Left cardiac atrium (tissue), 4 donors: ENCODE data around the gene NPDC1. TPM values are rescaled to one million over a fixed set of nuclear protein-coding genes. Genes with fewer than 3 reads are reported as not detected.
"Not testable (repeated sequence)": the region's sequence is repeated elsewhere in the genome, so short reads cannot be mapped to it uniquely, and the experiment has no call there.

Experiments used
- ATAC-seq, 2 donors: fragments of 200-7000 bp; cut with Tn5 transposase; one replicate each; pipeline ENCODE4 v1.9.1; 2020; ENCODE audit warnings: mild to moderate bottlenecking in 2 of 2, moderate library complexity in 2 of 2
- DNase-seq: peaks from one replicate; pipeline ENCODE4 v3.0.0-alpha.2; 2020
- intact Hi-C, 2 donors: fragments of 100-400 bp; cut with DNase I; formaldehyde crosslinking; loops; one replicate each; pipeline versions ENCODE4 v1.14.1 to v1.15.1; 2022 to 2023
- total RNA-seq, 2 donors: library from RNA; stranded (reverse); fragmentation: NEBNext Ultra II Directional; extraction: Animal tissue kit (Norgen Biotek cat#: 25700); gene quantifications; one replicate each; pipeline ENCODE4 v1.2.1, GENCODE V29; 2021
- donor health status: DM: no; HTN: yes; CAD: no.
- donor health status: DM: no; HTN: yes; CAD: no; lungs with severe emphysema.
- donor health status: DM: yes; HTN: yes; CAD: no.
- donor health status: Dilated cardiomyopathy.

Gene NPDC1
- total RNA-seq, 2 donors from 2014 or later, result 75.4 to 87.3 TPM

GRCh38 chr9:137063311-137064026, 17.5 kb upstream of the NPDC1 start:
- DNase-seq (no peak), ATAC-seq (no peak)
- intact Hi-C loops, result loop anchor here (1.0 to 10.0 kb wide), 2 partner anchors 16 to 279 kb away; no protein-coding TSS in a partner anchor

DNA sequence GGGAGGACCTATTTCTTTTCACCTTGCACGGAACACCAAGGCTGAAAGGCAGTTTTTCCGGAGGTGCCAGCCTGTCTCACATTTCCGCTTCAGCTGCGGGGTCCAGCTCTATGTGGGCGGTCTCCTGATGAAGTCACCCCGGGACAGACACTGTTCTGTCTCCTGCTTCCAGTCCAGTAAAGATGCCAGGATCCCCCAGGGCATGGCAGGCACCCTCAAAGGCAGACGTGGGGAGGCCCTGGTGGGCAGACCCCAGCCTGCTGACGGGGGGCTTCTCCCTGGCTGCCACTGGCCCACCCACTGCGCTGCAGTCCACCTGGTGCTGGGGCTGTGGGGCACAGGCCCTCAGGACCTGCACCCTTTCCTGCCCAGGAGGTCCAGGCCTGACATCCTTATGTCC, 16.8 kb upstream of the NPDC1 start:
- intact Hi-C loops, result loop anchor here in 1 of 2 donors (10.0 kb wide), 1 partner anchor 278 kb away; no protein-coding TSS in a partner anchor
- DNase-seq, ATAC-seq: not testable (repeated sequence)

- DNase-seq (no peak), ATAC-seq (no peak)
- intact Hi-C loops, result loop anchor here in 1 of 2 donors (10.0 kb wide), 1 partner anchor 278 kb away; no protein-coding TSS in a partner anchor
These were observed 16.4 kb upstream of the NPDC1 start for GRCh38 chr9:137062384-137062783.

DNA sequence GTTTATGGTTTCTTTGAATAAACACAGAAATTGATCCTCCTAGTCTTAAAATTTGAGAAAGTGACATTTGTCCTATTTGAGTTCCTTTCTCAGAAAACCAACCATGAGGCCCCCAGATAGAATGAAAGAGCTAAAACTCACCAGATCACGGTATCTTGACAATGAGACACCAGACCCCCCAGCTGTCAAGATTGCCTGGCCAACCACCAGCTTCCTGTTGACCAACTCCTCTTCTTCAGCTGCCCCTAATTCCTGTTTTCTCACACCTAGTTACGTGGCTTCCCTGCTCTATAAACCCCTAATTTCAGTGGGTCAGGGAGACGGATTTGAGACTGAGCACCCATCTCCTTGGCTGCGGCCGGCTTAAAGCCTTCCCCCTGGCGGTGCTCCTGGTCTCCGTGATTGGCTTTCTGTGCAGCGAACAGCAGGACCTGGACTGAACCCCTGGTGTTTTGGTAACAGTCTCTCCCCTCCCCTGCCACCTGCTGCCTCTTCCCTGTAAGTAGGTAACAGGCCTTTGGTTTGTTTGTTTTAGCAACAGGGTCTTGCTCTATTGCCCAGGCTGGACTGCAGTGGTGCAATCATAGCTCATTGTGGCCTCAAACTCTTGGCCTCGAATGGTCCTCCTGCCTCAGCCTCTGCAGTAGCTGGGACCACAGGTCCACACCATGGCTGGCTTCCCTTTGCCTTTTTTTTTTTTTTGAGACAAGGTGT, 12.7 kb upstream of the NPDC1 start:
- DNase-seq, result no peak
- intact Hi-C loops, result no loop called here
- no peak for ATAC-seq

DNA sequence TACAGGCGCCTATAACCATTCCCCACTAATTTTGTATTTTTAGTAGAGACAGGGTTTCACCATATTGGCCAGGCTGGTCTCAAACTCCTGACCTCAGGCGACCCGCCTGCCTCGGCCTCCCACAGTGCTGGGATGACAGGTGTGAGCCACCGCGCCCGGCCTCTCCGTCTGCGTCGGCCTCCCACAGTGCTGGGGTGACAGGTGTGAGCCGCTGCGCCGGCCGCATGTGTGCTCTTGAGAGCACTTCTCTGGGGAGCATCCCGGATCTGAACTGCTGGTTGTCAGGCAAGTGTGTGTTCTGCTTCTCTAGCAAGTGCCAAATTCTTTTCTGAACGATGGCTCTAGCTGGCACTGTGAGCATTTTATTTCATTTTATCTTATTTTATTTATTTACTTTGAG, 11.6 kb upstream of the NPDC1 start:
- ATAC-seq, result no peak
- DNase-seq, result no peak
- intact Hi-C loops, result no loop called here

- intact Hi-C loops, result no loop called here
- no peak for ATAC-seq
- DNase-seq, result no peak
These were observed 10.9 kb upstream of the NPDC1 start for GRCh38 chr9:137056739-137057415.

- intact Hi-C loops, result no loop called here
- peak; percentile 91 to 92 for ATAC-seq
These were observed 9.7 kb upstream of the NPDC1 start for GRCh38 chr9:137055385-137056364.

DNA sequence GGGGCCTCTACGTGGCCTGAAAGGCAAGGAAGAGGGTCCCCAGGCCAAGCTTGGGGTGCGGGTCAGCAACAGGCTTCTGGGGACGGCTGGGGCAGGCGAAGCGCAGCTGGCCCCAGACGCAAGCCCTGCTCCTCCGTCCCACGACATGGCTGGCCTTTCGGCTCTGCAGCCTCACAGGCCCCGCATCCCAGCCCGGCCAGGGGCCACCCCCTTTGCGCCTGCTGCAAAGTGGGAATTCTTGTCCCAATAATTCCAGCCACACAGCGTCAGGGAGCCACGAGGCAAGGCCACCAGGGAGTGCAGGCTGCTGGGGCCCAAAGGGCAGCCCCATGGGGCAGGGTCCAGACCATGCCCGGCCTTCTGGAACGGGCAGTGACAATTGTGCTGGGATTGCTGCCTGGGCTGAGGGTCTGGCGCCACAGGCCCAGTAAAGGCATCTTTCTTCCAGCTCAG, 9.0 kb upstream of the NPDC1 start:
- no peak for DNase-seq
- peak; percentile 3 to 20 for ATAC-seq
- intact Hi-C loops, result no loop called here

More at GRCh38 chr9:137055385-137056364, 9.7 kb upstream of the NPDC1 start:
- peak; percentile 89 for DNase-seq

DNA sequence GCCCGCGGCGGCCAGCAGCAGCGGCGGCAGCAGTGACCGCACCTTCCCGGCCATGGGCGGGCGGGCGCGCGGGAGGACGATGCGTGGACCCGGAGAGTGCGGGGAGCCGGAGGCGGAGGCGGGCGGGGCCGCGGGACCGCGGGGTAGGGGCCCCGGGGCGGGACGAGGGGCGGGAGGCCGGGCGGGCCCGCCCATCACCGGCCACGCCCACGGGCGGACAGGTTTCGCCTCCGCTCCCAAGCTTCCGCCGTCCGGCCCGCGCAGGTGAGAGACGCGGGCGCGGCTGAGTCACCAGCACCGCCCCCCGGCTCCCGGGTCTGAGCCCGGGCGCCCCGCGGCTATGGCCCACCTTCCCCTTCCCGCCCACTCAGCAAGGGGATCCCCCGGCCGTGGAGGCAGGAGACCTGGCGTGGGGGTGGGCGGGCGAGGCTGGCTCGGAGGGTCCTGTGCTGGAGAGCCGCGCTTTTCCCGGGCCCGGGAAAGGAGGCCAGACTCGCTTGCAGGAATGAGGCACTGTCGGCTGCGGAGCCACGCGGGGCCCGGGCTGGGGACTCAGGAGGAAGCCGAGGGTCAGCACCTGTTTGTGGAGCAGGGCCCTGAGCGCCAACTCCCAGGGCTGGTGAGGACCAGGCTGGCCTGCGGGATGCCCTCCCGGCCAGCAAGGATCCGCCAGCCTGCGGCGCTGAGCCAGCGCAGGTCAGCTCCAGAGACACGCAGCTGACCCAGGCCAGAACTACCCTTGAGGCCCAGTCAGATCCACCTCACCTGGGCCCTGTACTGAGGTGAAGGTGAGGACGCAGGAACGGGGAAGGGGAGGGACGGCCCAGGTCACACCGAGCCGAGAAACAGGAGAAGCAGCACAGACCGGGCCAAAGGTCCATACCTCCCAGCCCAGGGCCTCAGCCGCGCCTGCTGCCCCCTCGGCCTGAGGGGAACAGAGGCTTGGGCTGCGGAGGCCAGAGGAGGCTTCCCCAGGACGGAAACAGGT, 8.3 kb upstream of the NPDC1 start, which contains the start of gene ENTPD2:
TSS of gene ENTPD2 (minus strand) at position 118 of the 988 bp plus-strand sequence. CDS start at position 54, 64 bp downstream.
- intact Hi-C loops, result no loop called here
- no peak for DNase-seq
- ATAC-seq, result peak in 1 of 2 donors; percentile 32

GRCh38 chr9:137052998-137053943, 7.3 kb upstream of the NPDC1 start:
- ATAC-seq, result no peak
- intact Hi-C loops, result no loop called here

DNA sequence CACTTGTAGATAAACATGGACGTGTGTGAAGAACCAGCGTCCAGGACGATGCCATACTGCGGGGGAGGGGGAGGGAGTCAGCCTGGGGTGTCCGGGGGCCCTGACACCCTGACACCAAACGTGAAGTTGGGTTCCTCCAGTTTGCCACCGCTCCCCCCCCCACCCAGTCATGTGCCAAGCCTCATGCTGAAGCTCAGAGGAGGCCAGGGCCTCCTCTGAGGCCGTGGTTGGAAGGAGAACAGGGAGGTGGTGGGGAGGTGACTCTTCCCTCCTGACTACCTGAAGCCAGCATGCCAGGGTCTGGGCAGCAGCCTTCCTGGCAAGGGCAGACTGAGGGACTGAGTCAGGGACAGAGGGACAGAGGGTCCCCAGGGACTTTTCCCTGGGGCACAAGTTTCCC, 6.3 kb upstream of the NPDC1 start:
- intact Hi-C loops, result no loop called here
- ATAC-seq (no peak), DNase-seq (no peak)

More at GRCh38 chr9:137052998-137053943, 7.3 kb upstream of the NPDC1 start:
- DNase-seq, result no peak

DNA sequence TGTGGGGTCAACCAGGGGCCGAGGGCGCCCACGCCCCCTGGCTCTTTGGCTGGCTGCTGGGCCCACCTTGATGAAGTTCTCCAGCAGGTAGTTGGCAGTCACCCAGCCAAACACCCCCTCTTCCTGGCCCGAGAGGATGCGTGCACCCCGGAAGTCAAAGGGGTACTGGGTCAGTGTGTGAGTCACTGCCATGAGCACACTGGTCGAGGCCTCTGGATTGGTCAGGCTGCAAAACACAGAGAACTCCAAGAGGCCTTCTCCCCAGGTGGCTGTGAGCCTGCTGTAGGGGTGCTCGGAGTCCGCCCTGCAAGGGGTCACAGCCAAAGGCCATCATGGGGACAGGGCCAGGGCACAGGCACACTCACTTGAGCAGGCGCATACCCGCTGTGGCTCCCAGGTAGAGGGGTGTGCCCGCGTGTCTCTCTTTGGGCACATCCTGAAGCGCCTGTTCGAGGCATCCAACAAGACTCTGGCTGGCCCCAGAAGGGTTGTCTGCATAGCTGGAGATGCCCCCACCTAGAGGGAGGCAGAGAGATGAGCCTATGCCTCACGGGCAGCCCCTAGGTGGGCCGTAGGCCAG, 5.3 kb upstream of the NPDC1 start:
- ATAC-seq (no peak), DNase-seq (no peak)
- intact Hi-C loops, result no loop called here

- ATAC-seq (no peak), DNase-seq (no peak)
- intact Hi-C loops, result no loop called here
These were observed 4.6 kb upstream of the NPDC1 start for GRCh38 chr9:137050570-137050969.

DNA sequence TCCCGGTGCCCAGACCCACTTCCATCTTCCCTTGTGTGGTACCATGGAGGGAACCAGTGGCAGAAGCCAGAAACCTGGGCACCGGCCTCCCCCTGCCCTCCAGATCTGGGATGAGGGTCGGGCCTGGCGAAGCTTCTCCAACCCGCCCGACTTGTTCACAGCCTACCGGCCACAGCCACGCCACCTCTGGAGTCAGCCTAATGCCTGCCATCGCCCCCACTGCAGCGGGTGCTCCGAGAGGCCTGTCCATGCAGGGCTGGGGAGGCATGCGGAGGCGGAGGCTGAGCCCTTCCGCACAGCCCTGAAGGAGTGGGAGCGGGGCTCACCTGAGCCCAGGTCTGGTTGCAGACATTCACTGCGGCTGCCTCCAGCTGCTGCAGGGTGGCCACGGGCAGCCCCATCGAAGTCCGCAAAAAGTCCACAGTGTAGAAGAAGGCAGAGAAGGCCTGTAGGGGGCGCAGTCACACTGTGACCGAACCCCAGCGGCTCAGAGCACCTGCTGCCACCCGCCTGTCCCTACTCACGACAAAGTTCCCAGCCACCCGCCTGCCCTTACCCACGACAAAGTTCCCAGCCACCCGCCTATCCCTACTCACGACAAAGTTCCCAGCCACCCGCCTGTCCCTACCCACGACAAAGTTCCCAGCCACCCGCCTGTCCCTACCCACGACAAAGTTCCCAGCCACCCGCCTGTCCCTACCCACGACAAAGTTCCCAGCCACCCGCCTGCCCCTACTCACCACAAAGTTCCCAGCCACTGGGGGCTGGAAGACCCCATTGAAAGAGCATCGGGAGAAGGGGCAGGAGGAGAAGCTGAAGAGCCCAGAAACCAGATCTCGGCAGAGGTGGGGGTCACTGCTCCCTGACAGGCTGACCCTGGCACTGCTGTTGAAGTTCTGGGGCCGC, 3.8 kb upstream of the NPDC1 start:
- ATAC-seq (peak in 1 of 2 donors; percentile 5), DNase-seq (no peak)
- intact Hi-C loops, result no loop called here
